GM23248 (cell line): ENCODE results near the gene ADAM12.

Experiments used
- EZH2 ChIP-seq: fragments of 200-600 bp; sonication (generic); IDR thresholded peaks from 2 replicates; pipeline ENCODE4 v1.6.1; 2018; ENCODE audit warnings: antibody characterized with exemption, mild to moderate bottlenecking; ENCODE audit not compliant: insufficient read depth, poor library complexity, severe bottlenecking
- EZH2phosphoT487 ChIP-seq: fragments of 200-600 bp; sonication (generic); IDR thresholded peaks from 2 replicates; pipeline ENCODE4 v1.6.1; 2018; ENCODE audit warnings: antibody characterized with exemption, moderate library complexity, mild to moderate bottlenecking, low read depth; ENCODE audit not compliant: insufficient read depth

GRCh38 chr10:126166797-126167196, 221.5 kb downstream of the ADAM12 start:
- no peak for TF ChIP-seq EZH2phosphoT487
- no peak for TF ChIP-seq EZH2
